T follicular helper cell (primary cell): ENCODE measurements around the gene AFAP1.

ENCODE experiments used
- DNase-seq: peaks from one replicate; pipeline ENCODE4 v3.0.0-alpha.2; 2020; ENCODE audit warnings: low read depth

AFAP1 gene

DNA sequence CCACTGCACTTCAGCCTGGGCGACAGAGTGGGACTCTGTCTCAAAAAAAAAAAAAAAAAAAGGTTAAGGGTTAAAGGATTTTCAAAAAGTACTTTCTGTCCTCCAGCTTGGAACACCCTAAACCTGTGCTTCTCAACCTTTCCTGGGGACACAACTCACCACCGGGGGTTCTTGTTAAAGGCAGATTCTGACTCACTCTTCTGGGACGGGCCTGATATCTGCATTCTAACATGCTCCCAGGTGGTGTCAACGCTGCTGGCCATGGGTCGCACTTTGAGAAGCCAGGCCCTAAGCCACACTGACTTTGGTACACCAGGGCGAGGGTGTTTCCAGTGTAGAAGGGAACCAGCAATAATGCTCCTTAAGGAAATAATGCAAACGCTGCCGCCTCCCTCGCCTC is 46.1 kb downstream of the AFAP1 start:
- DNase-seq: no peak

DNA sequence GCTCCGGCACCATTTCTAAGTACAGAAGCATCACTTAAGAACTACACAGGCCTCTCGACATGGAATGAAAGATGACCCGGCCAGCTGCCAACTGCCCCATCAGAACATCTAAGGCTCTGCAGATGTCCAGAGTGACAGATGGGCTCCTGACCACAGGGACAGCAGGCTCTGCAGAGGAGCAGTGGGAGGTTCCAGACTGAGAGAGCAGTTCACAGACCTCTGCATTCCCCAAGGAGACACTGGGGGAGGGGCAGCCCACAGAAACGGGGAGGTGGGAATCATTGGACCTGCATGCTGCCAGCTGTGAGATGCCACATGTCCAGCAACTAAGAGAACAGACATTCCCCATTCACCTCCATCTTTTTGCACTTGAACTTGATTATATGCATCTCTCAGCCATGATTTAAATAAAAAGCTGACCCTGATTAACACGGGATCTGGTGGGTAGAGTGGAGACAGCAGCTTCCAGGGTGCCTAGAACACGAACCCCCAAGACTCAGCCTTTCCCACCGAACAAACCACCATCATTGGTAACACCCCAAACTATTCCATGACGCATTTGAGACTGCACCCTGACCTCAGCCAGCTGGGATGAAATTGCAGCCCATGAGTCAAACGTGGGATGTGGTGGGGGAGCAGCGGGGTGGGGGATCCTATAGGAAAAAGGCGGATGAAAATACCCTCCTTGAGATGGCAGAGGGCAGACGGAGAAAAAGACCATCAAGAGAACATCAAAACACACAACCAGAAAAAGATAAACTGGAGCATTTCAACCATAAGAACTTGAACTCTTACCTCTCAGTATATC is 47.2 kb downstream of the AFAP1 start:
- no peak for DNase-seq

DNA sequence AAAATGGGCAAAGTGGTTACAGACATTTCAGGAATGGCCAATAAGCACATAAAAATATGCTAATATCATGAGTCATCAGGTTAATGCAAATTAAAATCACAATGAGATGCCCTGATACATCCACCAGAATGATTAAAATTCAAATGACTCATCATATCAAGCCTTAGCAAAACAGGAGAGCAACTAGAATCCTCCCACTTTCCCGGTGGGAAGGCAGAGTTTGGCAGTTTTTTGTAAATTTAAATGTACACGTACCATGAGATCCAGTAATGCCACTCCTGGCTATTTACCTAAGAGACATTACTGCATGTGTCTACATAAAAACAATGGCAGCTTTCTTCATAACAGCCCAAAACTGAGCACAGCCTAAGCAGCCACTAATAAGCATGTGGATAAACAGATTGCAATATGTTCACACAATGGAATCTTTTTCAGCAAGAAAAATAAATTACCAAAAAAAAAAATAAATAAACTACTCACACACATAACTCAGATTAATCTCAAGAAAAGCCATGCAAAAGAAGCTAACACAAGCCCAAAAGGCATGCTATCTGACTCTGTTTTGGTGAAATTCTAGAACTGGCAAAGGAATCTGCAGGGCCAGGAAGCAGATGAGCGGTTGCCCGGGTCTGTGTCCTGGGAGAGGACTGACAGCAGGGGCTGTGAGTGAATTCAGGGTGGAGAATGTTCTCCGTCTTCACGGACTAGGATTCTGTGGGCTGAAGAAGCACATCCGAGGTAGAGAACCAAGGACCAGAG is 48.8 kb downstream of the AFAP1 start:
- DNase-seq: no peak

- DNase-seq: no peak
Observed at GRCh38 chr4:7887436-7887835, 52.2 kb downstream of the AFAP1 start.

DNA sequence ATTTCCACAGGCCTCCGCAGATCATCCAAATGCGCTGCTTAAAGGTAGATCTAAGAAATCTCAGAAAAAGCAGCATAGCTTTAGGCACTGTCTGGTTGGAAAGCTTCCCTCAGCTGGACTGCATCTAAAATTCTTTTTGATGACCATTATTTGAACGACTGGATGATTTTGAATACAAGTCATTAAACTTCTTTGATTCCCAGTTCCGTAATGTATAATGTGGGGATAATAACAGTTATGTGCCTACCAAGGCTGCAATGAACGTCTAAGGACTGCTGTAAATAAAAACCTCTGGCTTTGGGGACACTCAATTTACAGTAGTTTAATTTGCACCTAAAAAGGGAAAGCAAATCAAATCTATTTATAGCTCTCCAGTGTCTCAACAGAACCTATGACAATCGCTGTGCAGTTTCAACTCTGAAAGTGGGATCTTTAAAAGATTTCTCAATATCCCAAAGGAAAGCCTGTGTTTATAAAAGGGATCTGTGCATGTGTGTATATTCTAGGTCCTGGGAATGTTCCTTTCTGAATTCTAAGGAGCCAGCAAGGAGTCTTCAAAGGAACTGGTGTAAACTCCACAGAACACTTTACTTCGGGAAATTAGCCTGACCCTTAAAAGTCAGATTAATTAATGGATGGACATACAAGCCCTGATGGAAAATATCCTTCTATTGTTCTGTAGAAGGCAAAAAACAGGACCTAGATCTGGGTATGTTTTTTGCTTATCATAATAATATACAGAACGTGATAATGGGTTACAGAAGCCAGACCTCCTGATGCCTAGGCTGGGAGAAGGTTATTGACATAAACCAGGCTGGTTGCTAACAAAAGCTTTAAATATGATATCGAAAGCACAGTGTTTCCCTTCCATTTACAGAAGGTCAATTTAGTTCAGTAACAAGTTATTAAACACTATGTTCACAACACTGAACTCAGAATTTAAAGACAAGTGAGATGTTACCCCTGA is 53.4 kb downstream of the AFAP1 start:
- DNase-seq: no peak

DNA sequence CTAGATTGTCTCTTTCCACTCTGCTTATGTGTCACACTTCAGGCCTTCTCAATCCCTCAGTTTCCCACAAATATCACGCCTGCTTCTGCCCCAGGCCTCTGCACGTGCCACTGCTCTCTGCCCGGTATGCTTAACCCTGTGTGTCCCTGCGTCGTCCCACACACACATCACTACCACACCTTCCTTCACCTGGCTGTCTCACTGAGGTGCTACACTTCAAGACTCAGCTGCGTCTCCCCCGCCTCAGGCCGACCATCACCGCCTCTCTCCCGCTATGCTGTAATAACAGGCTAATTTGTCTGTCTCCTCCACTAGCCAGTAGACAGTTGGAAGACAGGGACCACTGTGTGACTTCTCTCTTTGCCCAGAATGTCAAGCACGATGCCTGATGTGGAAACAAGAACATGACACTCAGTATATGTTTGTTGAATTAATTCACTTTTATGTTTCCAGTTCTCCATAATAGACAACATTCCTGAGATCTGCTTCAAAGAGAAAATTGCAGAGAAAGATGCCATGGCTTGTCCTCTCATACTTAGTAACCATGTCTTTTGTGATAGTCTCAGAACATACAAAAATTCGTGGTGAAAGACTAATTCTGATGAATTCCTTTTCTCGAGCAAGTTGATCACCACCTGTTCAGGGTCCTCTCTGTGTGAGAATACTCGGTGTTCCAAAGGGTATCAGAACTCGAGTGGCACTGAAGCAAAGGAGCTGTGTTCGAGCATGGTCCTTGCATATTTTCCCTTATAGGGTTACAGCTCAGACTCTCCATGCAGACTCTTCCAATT is 54.2 kb downstream of the AFAP1 start:
- no peak for DNase-seq

DNA sequence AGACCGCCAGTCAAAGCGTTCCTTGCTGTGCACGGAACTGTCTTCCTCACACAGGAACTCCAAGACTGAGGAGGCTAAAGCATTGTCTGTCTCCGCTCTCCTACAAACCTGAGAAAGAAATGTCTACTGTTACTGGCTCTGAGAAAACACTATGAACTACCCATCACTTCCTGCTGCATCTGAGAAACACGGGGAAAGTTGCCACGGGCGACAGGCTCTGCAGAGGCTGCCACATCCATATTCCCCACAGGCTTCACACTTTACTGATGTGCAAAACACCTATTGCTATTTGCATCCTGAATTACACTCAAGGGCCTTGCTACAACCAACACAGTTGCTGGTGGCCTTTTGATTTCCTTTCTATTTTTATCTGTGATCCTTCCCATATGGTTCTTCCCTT is 59.0 kb downstream of the AFAP1 start:
- DNase-seq: no peak

DNA sequence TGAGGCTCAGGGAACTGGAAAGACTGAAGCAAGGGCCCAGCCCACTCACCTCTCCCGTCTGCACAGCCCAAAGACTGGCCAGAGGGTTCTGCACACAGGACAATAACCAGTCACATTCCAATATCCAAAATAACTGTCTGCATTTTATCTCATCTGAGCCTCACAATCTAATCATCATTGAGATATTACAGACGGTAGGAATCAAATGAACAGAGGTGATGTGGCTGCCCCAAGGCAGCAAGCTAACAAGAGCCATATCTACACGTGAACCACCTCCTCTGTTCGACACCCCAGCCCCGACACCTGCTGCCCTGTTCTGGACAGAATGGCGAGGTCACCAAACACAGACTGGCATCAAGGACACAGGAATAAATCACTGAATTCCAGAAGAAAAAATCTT is 60.5 kb downstream of the AFAP1 start:
- DNase-seq: no peak

- no peak for DNase-seq
Observed at GRCh38 chr4:7878323-7878722, 61.3 kb downstream of the AFAP1 start.

- DNase-seq: no peak
Observed at GRCh38 chr4:7877176-7877575, 62.5 kb downstream of the AFAP1 start.

DNA sequence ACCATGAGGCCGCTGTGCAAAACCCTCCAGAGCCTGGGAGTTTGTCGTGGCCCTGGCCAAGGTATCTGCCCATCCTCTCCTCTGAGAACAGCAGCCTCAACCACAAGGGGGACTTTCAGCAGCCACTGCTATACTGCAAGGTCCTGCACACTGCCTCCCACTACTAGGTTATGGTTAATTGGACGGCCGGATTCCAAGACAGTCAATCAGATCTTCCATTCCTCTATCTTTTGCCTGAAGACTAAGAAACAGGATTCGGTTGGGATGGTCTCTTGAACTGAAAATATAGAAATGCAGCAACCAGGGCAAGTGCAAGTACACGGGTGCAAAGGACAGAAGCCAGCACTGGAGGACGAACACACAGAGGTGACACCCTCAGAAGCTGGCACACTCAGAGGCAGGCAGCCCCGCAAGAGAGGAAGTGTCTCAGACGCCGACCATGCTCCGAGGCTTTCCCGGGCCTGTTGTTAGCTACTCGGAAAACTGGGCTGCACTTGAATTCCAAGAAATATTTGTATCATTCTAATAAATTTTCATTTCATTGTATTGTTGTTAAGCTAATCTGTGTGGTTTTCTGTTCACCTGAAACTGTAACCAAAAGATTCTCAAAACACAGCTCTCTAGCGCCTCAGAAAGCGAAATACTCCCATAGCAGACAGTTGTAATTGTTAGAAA is 63.3 kb downstream of the AFAP1 start:
- no peak for DNase-seq

DNA sequence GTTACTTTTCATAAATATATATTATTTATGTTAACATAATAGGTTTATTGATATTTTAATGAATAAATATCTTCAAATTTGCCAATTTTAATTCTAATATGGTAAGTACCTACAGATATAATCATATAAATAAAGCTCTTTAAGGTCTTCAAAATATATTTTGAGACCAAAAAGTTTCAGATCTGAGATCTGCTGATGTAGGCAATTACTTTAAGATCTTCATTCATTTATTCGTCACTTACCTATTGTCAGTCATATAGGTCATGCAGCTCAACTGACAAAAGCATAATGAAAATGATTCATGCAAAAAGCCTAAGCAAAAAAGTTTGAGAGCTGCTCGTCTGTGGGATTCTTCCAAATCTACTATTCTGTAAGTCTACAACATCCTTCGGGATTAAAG is 64.8 kb downstream of the AFAP1 start:
- no peak for DNase-seq

- no peak for DNase-seq
Observed at GRCh38 chr4:7873881-7874280, 65.8 kb downstream of the AFAP1 start.

DNA sequence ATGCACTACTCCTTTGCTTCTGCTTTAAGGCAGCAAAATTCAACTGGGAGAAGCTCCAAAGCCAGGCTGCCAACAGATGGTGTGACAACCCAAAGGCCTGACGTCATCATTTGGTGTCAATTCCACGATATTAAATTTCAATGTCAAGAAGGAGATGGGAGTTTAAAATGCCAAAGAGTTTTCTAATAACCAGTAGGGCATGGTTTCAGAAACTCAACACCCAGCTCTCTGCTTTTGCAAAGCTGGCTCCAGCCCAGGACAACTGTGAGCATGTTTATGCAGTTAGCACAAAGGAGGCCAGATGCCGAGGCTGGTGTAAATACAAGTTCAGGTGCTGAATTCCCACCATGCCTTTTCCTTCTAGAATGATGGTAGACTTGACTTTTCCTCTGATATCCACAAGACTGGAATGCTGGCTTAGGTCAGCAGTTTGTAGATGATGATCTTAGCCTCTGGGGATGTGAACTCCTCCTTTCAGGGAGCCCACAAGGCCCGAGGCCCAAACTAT is 67.3 kb downstream of the AFAP1 start:
- no peak for DNase-seq

GRCh38 chr4:7871356-7871755 is 68.3 kb downstream of the AFAP1 start:
- DNase-seq: no peak

DNA sequence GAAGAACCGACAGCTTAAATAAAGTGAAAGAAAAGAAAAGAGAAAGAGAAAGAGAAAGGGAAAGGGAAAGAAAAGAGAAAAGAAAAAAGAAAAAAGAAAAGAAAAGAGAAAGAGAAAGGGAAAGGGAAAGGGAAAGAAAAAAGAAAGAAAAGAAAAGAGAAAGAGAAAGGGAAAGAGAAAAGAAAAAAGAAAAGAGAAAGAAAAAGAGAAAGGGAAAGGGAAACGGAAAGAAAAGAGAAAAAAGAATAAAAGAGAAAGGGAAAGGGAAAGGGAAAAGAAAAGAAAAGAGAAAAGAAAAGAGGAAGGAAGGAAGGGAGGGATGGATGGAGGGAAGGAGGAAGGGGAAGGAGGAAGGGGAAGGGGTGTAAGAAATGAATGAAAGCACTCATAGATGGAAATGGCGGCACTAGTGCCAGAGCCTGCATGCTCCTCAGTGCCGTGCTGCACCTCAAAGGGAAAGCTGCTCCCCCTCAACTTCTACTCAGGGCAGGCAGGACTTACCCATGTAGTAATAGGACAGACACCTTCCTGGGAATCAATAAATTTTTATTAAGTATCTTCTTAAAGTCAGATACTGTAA is 70.7 kb downstream of the AFAP1 start:
- DNase-seq: no peak

- no peak for DNase-seq
Observed at GRCh38 chr4:7868436-7868775, 71.3 kb downstream of the AFAP1 start.

GRCh38 chr4:7867701-7868435 is 71.8 kb downstream of the AFAP1 start:
- no peak for DNase-seq

DNA sequence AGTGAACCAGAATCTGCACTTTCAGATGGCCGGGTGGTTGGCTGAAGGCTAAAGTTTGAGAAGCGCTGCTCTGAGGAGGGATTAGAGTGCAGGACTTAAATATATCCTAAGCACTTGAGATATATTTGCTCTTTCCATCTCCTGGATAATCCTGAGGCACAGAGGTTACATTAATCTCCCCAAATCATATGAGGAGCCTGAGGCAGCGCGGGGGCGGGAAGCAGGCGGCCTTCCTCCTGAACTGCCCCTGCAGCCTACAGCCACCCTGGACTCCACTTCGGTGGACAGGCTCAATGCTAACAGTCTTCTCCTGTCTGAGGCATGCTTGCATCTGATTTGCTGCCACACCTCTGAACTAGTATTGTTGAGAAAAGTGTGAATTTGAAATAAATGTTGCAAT is 72.5 kb downstream of the AFAP1 start:
- DNase-seq: no peak

DNA sequence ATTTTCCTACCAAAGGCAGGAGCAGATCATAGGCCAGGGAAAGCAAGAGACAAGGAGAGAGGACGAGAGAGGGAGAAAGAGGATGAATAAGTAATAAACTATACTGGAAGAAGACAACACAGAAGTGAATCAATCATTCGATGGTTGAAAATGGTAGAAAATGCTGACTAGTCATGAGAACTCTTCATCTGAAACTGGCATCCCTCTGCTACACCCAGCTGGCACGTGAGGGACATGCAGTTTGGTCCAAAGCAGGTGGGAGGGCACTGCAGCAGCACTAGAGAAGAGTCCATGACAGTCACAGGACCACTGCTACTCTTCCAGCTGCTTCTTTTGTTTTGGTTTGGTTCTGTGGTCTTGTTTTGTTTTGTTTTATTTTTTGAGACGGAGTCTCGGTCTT is 74.1 kb downstream of the AFAP1 start:
- no peak for DNase-seq
